ENCODE results near the gene CHN2.

GRCh38 chr7:29146057-29146706 lies 48.4 kb upstream of the CHN2 start, which contains the start of gene CPVL:
- no peak for TF ChIP-seq SP1 (IDR thresholded peaks at IDR 0.05)
- no peak for TF ChIP-seq LEF1 (IDR thresholded peaks at IDR 0.05; ENCODE audit: borderline replicate concordance)
- no peak for TF ChIP-seq HDGF (IDR thresholded peaks at IDR 0.05; ENCODE audit: borderline replicate concordance)
